Thyroid gland (tissue), 4 donors: ENCODE results near the gene ABCC5.

Experiments used
- POLR2A ChIP-seq, 2 donors: fragments of 450-650 bp; IDR thresholded peaks; one replicate each; pipeline ENCODE4 v1.6.1; 2017; ENCODE audit warnings: antibody characterized with exemption in 2 of 2, mild to moderate bottlenecking in 2 of 2, moderate library complexity in 1 of 2
- TF ChIP-seq, protein P1 (sequence below), 6 experiments: fragments of 200-600 bp in 3 of 6; fragments of 450-650 bp in 3 of 6; sonication (generic) in 3 of 6; IDR thresholded peaks; one replicate each; pipeline ENCODE4 v1.5.1; 2016 to 2019; ENCODE audit warnings: antibody characterized with exemption in 6 of 6, mild to moderate bottlenecking in 2 of 6, inconsistent platforms in 1 of 6, moderate library complexity in 1 of 6

DNA sequence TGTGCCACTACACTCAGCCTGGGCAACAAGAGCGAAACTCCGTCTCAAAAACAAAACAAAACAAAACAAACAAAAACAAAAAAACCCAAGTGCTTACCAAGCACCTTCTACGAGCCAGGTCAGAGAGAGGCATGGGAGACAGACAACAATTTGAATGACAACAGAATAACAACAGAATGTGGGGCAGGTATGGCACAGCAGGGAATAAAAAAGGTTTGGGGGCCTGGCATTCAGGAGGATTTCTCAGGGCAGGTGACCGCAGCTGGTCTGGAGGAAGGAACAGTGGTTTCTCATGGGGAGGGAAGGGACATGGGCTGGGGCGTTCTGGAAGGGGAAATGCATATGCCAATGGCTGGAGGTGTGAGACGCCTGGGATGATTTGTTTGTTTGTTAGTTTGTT, 110.5 kb downstream of the ABCC5 start:
- TF ChIP-seq, protein P1, sequence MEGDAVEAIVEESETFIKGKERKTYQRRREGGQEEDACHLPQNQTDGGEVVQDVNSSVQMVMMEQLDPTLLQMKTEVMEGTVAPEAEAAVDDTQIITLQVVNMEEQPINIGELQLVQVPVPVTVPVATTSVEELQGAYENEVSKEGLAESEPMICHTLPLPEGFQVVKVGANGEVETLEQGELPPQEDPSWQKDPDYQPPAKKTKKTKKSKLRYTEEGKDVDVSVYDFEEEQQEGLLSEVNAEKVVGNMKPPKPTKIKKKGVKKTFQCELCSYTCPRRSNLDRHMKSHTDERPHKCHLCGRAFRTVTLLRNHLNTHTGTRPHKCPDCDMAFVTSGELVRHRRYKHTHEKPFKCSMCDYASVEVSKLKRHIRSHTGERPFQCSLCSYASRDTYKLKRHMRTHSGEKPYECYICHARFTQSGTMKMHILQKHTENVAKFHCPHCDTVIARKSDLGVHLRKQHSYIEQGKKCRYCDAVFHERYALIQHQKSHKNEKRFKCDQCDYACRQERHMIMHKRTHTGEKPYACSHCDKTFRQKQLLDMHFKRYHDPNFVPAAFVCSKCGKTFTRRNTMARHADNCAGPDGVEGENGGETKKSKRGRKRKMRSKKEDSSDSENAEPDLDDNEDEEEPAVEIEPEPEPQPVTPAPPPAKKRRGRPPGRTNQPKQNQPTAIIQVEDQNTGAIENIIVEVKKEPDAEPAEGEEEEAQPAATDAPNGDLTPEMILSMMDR (IDR thresholded peaks at IDR 0.05): no peak
- TF ChIP-seq POLR2A (IDR thresholded peaks at IDR 0.05): no peak
